MM.1S (cell line): Measurements from ENCODE around the gene ASIC2.

Experiments
- EZH2 ChIP-seq: fragments of 300-600 bp; sonication (generic); optimal IDR thresholded peaks from 2 replicates; pipeline ENCODE3; 2017; ENCODE audit warnings: low read depth, mild to moderate bottlenecking, antibody characterized with exemption, low read length, mixed read lengths
- EZH2phosphoT487 ChIP-seq: fragments of 300-600 bp; sonication (generic); IDR thresholded peaks from 2 replicates; pipeline ENCODE4 v1.6.1; 2018; ENCODE audit warnings: antibody characterized with exemption, low read length
- TF ChIP-seq, protein P1 (sequence below): fragments of 300-600 bp; sonication (generic); IDR thresholded peaks from 2 replicates; pipeline ENCODE4 v1.5.1; 2016; ENCODE audit warnings: antibody characterized with exemption, low read length, mixed read lengths

DNA sequence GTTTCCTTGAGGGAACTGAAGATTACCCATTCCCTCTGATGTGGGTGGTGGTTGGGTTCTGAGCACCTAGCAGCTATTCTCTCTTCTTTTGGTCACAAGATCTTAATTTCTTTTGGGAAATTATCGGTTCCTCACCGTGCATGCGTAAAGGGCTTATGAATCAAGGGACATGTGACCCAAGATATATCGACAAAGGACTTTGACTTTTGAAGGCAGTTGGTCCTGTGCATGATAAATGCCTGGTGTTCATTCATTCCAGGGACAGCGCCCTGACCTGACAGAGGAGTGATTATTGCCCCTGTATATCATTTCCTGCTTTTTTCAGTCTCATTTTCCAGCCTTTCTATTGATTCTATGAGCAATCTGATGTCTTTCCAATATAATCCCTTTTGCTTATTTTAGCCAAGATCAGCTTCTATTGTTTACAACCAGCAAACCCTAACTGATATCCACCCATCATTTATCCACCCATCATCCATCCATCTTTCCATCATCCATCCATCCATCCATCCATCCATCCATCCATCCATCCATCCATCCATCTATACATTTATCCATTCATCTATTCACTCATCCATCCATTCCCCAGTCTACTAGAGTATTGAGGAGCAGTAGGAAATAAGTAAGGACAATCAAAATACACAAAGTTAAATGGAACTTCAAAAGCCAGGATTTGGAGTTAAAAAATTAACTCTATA lies 25.1 kb downstream of the ASIC2 start:
- no peak for TF ChIP-seq EZH2phosphoT487
- TF ChIP-seq EZH2, result no peak
- TF ChIP-seq, protein P1, sequence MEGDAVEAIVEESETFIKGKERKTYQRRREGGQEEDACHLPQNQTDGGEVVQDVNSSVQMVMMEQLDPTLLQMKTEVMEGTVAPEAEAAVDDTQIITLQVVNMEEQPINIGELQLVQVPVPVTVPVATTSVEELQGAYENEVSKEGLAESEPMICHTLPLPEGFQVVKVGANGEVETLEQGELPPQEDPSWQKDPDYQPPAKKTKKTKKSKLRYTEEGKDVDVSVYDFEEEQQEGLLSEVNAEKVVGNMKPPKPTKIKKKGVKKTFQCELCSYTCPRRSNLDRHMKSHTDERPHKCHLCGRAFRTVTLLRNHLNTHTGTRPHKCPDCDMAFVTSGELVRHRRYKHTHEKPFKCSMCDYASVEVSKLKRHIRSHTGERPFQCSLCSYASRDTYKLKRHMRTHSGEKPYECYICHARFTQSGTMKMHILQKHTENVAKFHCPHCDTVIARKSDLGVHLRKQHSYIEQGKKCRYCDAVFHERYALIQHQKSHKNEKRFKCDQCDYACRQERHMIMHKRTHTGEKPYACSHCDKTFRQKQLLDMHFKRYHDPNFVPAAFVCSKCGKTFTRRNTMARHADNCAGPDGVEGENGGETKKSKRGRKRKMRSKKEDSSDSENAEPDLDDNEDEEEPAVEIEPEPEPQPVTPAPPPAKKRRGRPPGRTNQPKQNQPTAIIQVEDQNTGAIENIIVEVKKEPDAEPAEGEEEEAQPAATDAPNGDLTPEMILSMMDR, result no peak
